ENCODE results near the gene BRCA1.
"Not testable (repeated sequence)": the region's sequence is repeated elsewhere in the genome, so short reads cannot be mapped to it uniquely, and the experiment has no call there.

The BRCA1 gene

GRCh38 chr17:43132117-43132516 lies 7.0 kb upstream of the BRCA1 start:
- H3K27me3 ChIP-seq (ENCODE audit: control insufficient read depth, insufficient read depth, low read length) = no peaks in the 10 kb centered on the region
- no peak overlapping the region for H3K9ac ChIP-seq (ENCODE audit: low read length)
- no peak overlapping the region for H3K27ac ChIP-seq (ENCODE audit: low read depth, low read length)
- H3K9me3 ChIP-seq (ENCODE audit: control insufficient read depth, insufficient read depth, low read depth, low read length) = no peaks in the 10 kb centered on the region
- peaks cover 34% of the 10 kb centered on the region for H3K36me3 ChIP-seq (ENCODE audit: control insufficient read depth, insufficient read depth, low read length)
- H3K4me3 ChIP-seq (ENCODE audit: low read depth, low read length) = no peak overlapping the region
- H3K4me1 ChIP-seq (ENCODE audit: control insufficient read depth, insufficient read depth, low read length) = no peaks in the 10 kb centered on the region

DNA sequence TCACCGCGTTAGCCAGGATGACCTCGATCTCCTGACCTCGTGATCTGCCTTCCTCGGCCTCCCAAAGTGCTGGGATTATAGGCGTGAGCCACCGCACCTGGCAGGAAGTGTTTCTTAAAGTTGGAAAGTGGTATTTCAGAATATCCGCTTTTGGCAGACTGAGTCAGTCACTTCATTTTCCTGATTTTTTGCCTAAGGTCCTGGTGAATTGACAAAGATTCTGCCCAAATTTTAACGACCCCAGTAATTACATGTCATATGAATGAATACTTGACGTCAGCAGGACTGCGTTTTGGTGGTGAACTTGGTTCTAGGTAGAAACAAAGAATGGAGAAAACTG lies 4.5 kb upstream of the BRCA1 start:
- peaks cover 27% of the 10 kb centered on the region for H3K36me3 ChIP-seq (ENCODE audit: control insufficient read depth, insufficient read depth, low read length)
- no peak overlapping the region for H3K4me3 ChIP-seq (ENCODE audit: low read depth, low read length)
- H3K27me3 ChIP-seq (ENCODE audit: control insufficient read depth, insufficient read depth, low read length) = no peaks in the 10 kb centered on the region
- no peaks in the 10 kb centered on the region for H3K4me1 ChIP-seq (ENCODE audit: control insufficient read depth, insufficient read depth, low read length)
- no peak overlapping the region for H3K27ac ChIP-seq (ENCODE audit: low read depth, low read length)
- no peaks in the 10 kb centered on the region; the same call in 1 of the 2 replicates for H3K9me3 ChIP-seq (ENCODE audit: control insufficient read depth, insufficient read depth, low read depth, low read length)
- no peak overlapping the region for H3K9ac ChIP-seq (ENCODE audit: low read length)

GRCh38 chr17:43127333-43127876 lies 2.2 kb upstream of the BRCA1 start:
- H3K4me1 ChIP-seq (ENCODE audit: control insufficient read depth, insufficient read depth, low read length); H3K9ac ChIP-seq (ENCODE audit: low read length); H3K27ac ChIP-seq (ENCODE audit: low read depth, low read length); H3K9me3 ChIP-seq (ENCODE audit: control insufficient read depth, insufficient read depth, low read depth, low read length); H3K27me3 ChIP-seq (ENCODE audit: control insufficient read depth, insufficient read depth, low read length): not testable (repeated sequence)
- peaks cover 13% of the 10 kb centered on the region for H3K36me3 ChIP-seq (ENCODE audit: control insufficient read depth, insufficient read depth, low read length)
- H3K4me3 ChIP-seq (ENCODE audit: low read depth, low read length) = peak overlapping the region; percentile 76; the same call in 1 of the 2 replicates

DNA sequence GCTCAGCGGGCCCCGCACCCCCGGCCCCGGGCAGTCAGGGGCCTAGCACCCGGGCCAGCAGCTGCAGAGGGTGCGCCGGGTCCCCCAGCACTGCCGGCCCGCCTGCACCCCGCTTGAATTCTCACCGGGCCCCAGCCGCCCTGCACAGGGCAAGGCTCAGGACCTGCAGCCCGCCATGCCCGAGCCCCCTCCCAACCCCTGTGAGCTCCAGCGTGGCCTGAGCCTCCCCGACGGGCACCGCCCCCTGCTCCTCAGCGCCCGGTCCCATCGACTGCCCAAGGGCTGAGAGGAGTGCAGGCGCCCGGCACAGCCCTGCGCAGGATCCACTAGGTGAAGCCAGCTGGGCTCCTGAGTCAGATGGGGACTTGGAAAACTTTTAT lies 1.7 kb upstream of the BRCA1 start:
- Histone ChIP-seq H3K27me3 (ENCODE audit: control insufficient read depth, insufficient read depth, low read length) (no peaks in the 10 kb centered on the region), H3K4me3 (ENCODE audit: low read depth, low read length) (peak overlapping the region; percentile 76; the same call in 1 of the 2 replicates), H3K27ac (ENCODE audit: low read depth, low read length) (no peak overlapping the region; the same call in 1 of the 2 replicates), H3K4me1 (ENCODE audit: control insufficient read depth, insufficient read depth, low read length) (no peaks in the 10 kb centered on the region), H3K9ac (ENCODE audit: low read length) (peak overlapping the region; percentile 94), H3K9me3 (ENCODE audit: control insufficient read depth, insufficient read depth, low read depth, low read length) (no peaks in the 10 kb centered on the region; the same call in 1 of the 2 replicates), H3K36me3 (ENCODE audit: control insufficient read depth, insufficient read depth, low read length) (peaks cover 16% of the 10 kb centered on the region)

GRCh38 chr17:43125967-43126910 lies 1.1 kb upstream of the BRCA1 start:
- H3K36me3 ChIP-seq (ENCODE audit: control insufficient read depth, insufficient read depth, low read length) = peaks cover 16% of the 10 kb centered on the region
- H3K4me1 ChIP-seq (ENCODE audit: control insufficient read depth, insufficient read depth, low read length) = no peaks in the 10 kb centered on the region
- peak overlapping the region; percentile 31; the same call in 1 of the 2 replicates for H3K27ac ChIP-seq (ENCODE audit: low read depth, low read length)

GRCh38 chr17:43118679-43119615 lies 6.2 kb downstream of the BRCA1 start:
- peaks cover 8% of the 10 kb centered on the region; the same call in 1 of the 2 replicates for H3K36me3 ChIP-seq (ENCODE audit: control insufficient read depth, insufficient read depth, low read length)
- no peak overlapping the region for H3K9ac ChIP-seq (ENCODE audit: low read length)
- H3K4me1 ChIP-seq (ENCODE audit: control insufficient read depth, insufficient read depth, low read length) = no peaks in the 10 kb centered on the region
- H3K9me3 ChIP-seq (ENCODE audit: control insufficient read depth, insufficient read depth, low read depth, low read length) = no peaks in the 10 kb centered on the region
- H3K27ac ChIP-seq (ENCODE audit: low read depth, low read length) = no peak overlapping the region
- H3K4me3 ChIP-seq (ENCODE audit: low read depth, low read length) = no peak overlapping the region
- no peaks in the 10 kb centered on the region for H3K27me3 ChIP-seq (ENCODE audit: control insufficient read depth, insufficient read depth, low read length)

More at GRCh38 chr17:43125967-43126910, 1.1 kb upstream of the BRCA1 start:
- peak overlapping the region; percentile 94 for H3K9ac ChIP-seq (ENCODE audit: low read length)
- H3K27me3 ChIP-seq (ENCODE audit: control insufficient read depth, insufficient read depth, low read length) = no peaks in the 10 kb centered on the region
- H3K9me3 ChIP-seq (ENCODE audit: control insufficient read depth, insufficient read depth, low read depth, low read length) = no peaks in the 10 kb centered on the region; the same call in 1 of the 2 replicates
- H3K4me3 ChIP-seq (ENCODE audit: low read depth, low read length) = peak overlapping the region; percentile 76

DNA sequence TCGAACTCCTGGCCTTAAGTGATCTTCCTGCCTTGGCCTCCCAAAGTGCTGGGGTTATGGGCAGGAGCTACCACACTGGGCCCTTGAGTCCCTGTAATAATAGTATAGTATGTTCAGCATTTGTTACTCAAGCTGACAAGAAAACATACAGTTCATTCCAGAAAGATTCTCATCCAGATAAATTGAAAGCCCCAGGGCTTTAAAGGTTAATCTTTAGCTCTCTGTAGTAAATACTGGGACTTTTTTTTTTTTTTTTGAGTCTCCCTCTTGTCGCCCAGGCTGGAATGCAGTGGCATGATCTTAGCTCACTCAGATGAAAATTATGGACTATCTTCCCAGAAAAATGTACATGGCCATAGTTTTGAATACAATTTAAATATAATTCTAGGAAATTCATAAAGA lies 11.0 kb downstream of the BRCA1 start:
- Histone ChIP-seq H3K27me3 (ENCODE audit: control insufficient read depth, insufficient read depth, low read length) (no peaks in the 10 kb centered on the region), H3K4me1 (ENCODE audit: control insufficient read depth, insufficient read depth, low read length) (no peaks in the 10 kb centered on the region), H3K36me3 (ENCODE audit: control insufficient read depth, insufficient read depth, low read length) (peaks cover 22% of the 10 kb centered on the region), H3K9ac (ENCODE audit: low read length) (no peak overlapping the region), H3K27ac (ENCODE audit: low read depth, low read length) (no peak overlapping the region), H3K9me3 (ENCODE audit: control insufficient read depth, insufficient read depth, low read depth, low read length) (no peaks in the 10 kb centered on the region), H3K4me3 (ENCODE audit: low read depth, low read length) (no peak overlapping the region)

GRCh38 chr17:43106552-43106951 lies 18.6 kb downstream of the BRCA1 start:
- no peak overlapping the region for H3K4me3 ChIP-seq (ENCODE audit: low read depth, low read length)
- no peaks in the 10 kb centered on the region for H3K27me3 ChIP-seq (ENCODE audit: control insufficient read depth, insufficient read depth, low read length)
- H3K36me3 ChIP-seq (ENCODE audit: control insufficient read depth, insufficient read depth, low read length) = peaks cover 50% of the 10 kb centered on the region
- H3K9ac ChIP-seq (ENCODE audit: low read length) = no peak overlapping the region
- no peaks in the 10 kb centered on the region for H3K9me3 ChIP-seq (ENCODE audit: control insufficient read depth, insufficient read depth, low read depth, low read length)
- no peaks in the 10 kb centered on the region for H3K4me1 ChIP-seq (ENCODE audit: control insufficient read depth, insufficient read depth, low read length)
- H3K27ac ChIP-seq (ENCODE audit: low read depth, low read length) = no peak overlapping the region

DNA sequence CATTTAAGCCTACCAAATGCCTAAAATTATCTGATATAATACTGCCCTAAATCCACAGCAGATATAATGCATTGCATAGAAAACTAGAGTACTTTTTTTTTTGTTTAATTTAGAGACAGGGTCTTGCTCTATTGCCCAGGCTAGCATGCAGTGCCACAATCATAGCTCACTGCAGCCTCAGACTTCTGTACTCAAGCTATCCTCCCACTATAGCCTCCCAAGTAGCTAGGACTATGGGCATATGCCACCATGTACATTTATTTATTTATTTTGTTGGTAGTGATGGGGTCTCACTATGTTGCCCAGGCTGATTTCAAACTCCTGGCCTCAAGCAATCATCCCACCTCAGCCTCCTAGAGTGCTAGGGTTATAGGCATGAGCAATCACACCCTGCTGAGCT lies 20.0 kb downstream of the BRCA1 start:
- H3K4me3 ChIP-seq (ENCODE audit: low read depth, low read length) = no peak overlapping the region
- no peaks in the 10 kb centered on the region for H3K9me3 ChIP-seq (ENCODE audit: control insufficient read depth, insufficient read depth, low read depth, low read length)
- no peak overlapping the region for H3K27ac ChIP-seq (ENCODE audit: low read depth, low read length)
- no peaks in the 10 kb centered on the region for H3K4me1 ChIP-seq (ENCODE audit: control insufficient read depth, insufficient read depth, low read length)
- H3K27me3 ChIP-seq (ENCODE audit: control insufficient read depth, insufficient read depth, low read length) = no peaks in the 10 kb centered on the region
- no peak overlapping the region for H3K9ac ChIP-seq (ENCODE audit: low read length)
- peaks cover 46% of the 10 kb centered on the region for H3K36me3 ChIP-seq (ENCODE audit: control insufficient read depth, insufficient read depth, low read length)

DNA sequence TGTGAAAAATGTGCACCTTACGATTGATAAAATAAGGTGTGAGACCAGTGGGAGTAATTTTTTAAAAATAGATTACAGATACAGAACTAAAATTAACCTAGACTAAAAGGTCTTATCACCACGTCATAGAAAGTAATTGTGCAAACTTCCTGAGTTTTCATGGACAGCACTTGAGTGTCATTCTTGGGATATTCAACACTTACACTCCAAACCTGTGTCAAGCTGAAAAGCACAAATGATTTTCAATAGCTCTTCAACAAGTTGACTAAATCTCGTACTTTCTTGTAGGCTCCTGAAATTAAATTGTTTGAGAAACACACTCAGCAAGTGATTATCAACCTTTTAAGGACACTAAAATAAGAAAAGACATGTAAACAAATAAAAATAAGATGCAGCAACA lies 20.5 kb downstream of the BRCA1 start:
- H3K27ac ChIP-seq (ENCODE audit: low read depth, low read length) = no peak overlapping the region
- H3K36me3 ChIP-seq (ENCODE audit: control insufficient read depth, insufficient read depth, low read length) = peaks cover 50% of the 10 kb centered on the region

More for the DNA sequence above, 20.5 kb downstream of the BRCA1 start:
- Histone ChIP-seq H3K4me3 (ENCODE audit: low read depth, low read length) (no peak overlapping the region), H3K9me3 (ENCODE audit: control insufficient read depth, insufficient read depth, low read depth, low read length) (no peaks in the 10 kb centered on the region), H3K9ac (ENCODE audit: low read length) (no peak overlapping the region), H3K27me3 (ENCODE audit: control insufficient read depth, insufficient read depth, low read length) (no peaks in the 10 kb centered on the region), H3K4me1 (ENCODE audit: control insufficient read depth, insufficient read depth, low read length) (no peaks in the 10 kb centered on the region)
